Smooth muscle cell (in vitro differentiated cells): Measurements from ENCODE around the gene TAOK3. TPM values are rescaled to one million over a fixed set of nuclear protein-coding genes. Genes with fewer than 3 reads are reported as not detected.

ENCODE experiments used
- DNase-seq: peaks from one replicate; lab custom pipeline; 2025; ENCODE audit not compliant: unreplicated experiment; lab: John Stamatoyannopoulos, UW
- H2AFZ ChIP-seq: fragments of 200-600 bp; sonication (generic); 2 replicates; pipeline ENCODE4 v1.6.0; 2016; ENCODE audit warnings: antibody characterized with exemption, low read depth, mild to moderate bottlenecking
- H3F3A ChIP-seq: fragments of 200-600 bp; sonication (generic); 2 replicates; pipeline ENCODE4 v1.6.0; 2017; ENCODE audit warnings: antibody characterized with exemption, low read depth
- H3K27ac ChIP-seq: fragments of 200-600 bp; sonication (generic); 2 replicates; pipeline ENCODE4 v1.5.1; 2016; ENCODE audit warnings: low read depth, mild to moderate bottlenecking
- H3K27me3 ChIP-seq: fragments of 200-600 bp; sonication (generic); 2 replicates; pipeline ENCODE4 v1.6.1; 2016; ENCODE audit warnings: low read depth, mild to moderate bottlenecking
- H3K36me3 ChIP-seq: fragments of 200-600 bp; sonication (generic); 2 replicates; pipeline ENCODE4 v1.5.1; 2016; ENCODE audit warnings: low read depth
- H3K4me1 ChIP-seq: fragments of 200-600 bp; sonication (generic); 2 replicates; pipeline ENCODE4 v1.5.1; 2016; ENCODE audit warnings: low read depth
- H3K4me2 ChIP-seq: fragments of 200-600 bp; sonication (generic); 2 replicates; pipeline ENCODE4 v1.6.0; 2016; ENCODE audit warnings: mild to moderate bottlenecking
- H3K4me3 ChIP-seq: fragments of 200-600 bp; sonication (generic); 2 replicates; pipeline ENCODE4 v1.5.1; 2016; ENCODE audit warnings: mild to moderate bottlenecking
- H3K79me2 ChIP-seq: fragments of 200-600 bp; sonication (generic); 2 replicates; pipeline ENCODE4 v1.6.0; 2016; ENCODE audit warnings: low read depth, mild to moderate bottlenecking
- H3K9ac ChIP-seq: fragments of 200-600 bp; sonication (generic); 2 replicates; pipeline ENCODE4 v1.6.0; 2016; ENCODE audit warnings: low read depth
- H3K9me3 ChIP-seq: fragments of 200-600 bp; sonication (generic); replicated peaks from 2 replicates; pipeline ENCODE4 v1.5.1; 2016; ENCODE audit warnings: low read depth
- H4K20me1 ChIP-seq: fragments of 200-600 bp; sonication (generic); 2 replicates; pipeline ENCODE4 v1.6.0; 2016; ENCODE audit warnings: low read depth
- CTCF ChIP-seq: fragments of 200-600 bp; sonication (generic); IDR thresholded peaks from 2 replicates; pipeline ENCODE4 v1.5.1; 2017; ENCODE audit warnings: borderline replicate concordance, mild to moderate bottlenecking, antibody characterized with exemption; ENCODE audit not compliant: insufficient read depth, poor library complexity, severe bottlenecking
- WGBS: methylation state at CpG from one replicate; pipeline ENCODE4 v1.1.7; 2016; ENCODE audit warnings: low lambda C conversion rate; 5-methylcytosine and 5-hydroxymethylcytosine counted together
- polyA plus RNA-seq: library from polyadenylated mRNA; unstranded; fragments of >200 nt; fragmentation: Nextera tagmentation; extraction: Ambion mirVana; gene quantifications from 2 replicates; pipeline ENCODE4 v1.2.1, GENCODE V29; 2016
- total RNA-seq: library from RNA; depleted of rRNA; stranded (reverse); fragments of >200 nt; gene quantifications from 2 replicates; pipeline ENCODE4 v1.2.3, GENCODE V29; 2014

TAOK3 gene
- total and polyA plus RNA-seq, 2 experiments from 2014 or later = 7.3 to 7.9 TPM

GRCh38 chr12:118345355-118345754 lies 27.4 kb downstream of the TAOK3 start:
- Histone ChIP-seq H3K79me2 (no peaks in the 10 kb centered on the region), H3K4me3 (no peak overlapping the region), H3K27me3 (no peaks in the 10 kb centered on the region), H3K36me3 (no peaks in the 10 kb centered on the region), H3K27ac (no peak overlapping the region), H3K4me2 (no peak overlapping the region), H3K4me1 (no peaks in the 10 kb centered on the region), H3F3A (no peaks in the 10 kb centered on the region), H3K9ac (no peak overlapping the region), H3K9me3 (no peaks in the 10 kb centered on the region), H2AFZ (no peak overlapping the region), H4K20me1 (no peaks in the 10 kb centered on the region)
- no peak for TF ChIP-seq CTCF
- 82% methylated on average over 1 of the region's 1 CpG for WGBS
- no peak for DNase-seq

GRCh38 chr12:118344829-118345228 lies 27.9 kb downstream of the TAOK3 start:
- H3K4me1 ChIP-seq = no peaks in the 10 kb centered on the region
- H3K36me3 ChIP-seq = no peaks in the 10 kb centered on the region
- H3K9me3 ChIP-seq = no peaks in the 10 kb centered on the region
- H3K27me3 ChIP-seq = no peaks in the 10 kb centered on the region
- no peak overlapping the region for H2AFZ ChIP-seq
- H3K27ac ChIP-seq = no peak overlapping the region
- no peak overlapping the region for H3K4me3 ChIP-seq
- no peaks in the 10 kb centered on the region for H3K79me2 ChIP-seq
- TF ChIP-seq CTCF = no peak
- DNase-seq = no peak
- no peak overlapping the region for H3K9ac ChIP-seq
- H3K4me2 ChIP-seq = no peak overlapping the region
- H4K20me1 ChIP-seq = no peaks in the 10 kb centered on the region
- H3F3A ChIP-seq = no peaks in the 10 kb centered on the region

- H3K4me1 ChIP-seq = no peaks in the 10 kb centered on the region
- no peak for DNase-seq
- 82% methylated on average over 2 of the region's 2 CpGs for WGBS
- H3K4me3 ChIP-seq = no peak overlapping the region
- no peak overlapping the region for H3K4me2 ChIP-seq
- no peaks in the 10 kb centered on the region for H3K36me3 ChIP-seq
- TF ChIP-seq CTCF = no peak
- H3K9ac ChIP-seq = no peak overlapping the region
- H4K20me1 ChIP-seq = no peaks in the 10 kb centered on the region
- no peaks in the 10 kb centered on the region for H3K9me3 ChIP-seq
- H2AFZ ChIP-seq = no peak overlapping the region
- no peak overlapping the region for H3K27ac ChIP-seq
- H3F3A ChIP-seq = no peaks in the 10 kb centered on the region
- H3K79me2 ChIP-seq = no peaks in the 10 kb centered on the region
- H3K27me3 ChIP-seq = no peaks in the 10 kb centered on the region
Measured at GRCh38 chr12:118342090-118342489, 30.6 kb downstream of the TAOK3 start.

- TF ChIP-seq CTCF = no peak
- Histone ChIP-seq H2AFZ (no peak overlapping the region), H3K9ac (no peak overlapping the region)
Measured at GRCh38 chr12:118337194-118337838, 35.4 kb downstream of the TAOK3 start.

More at GRCh38 chr12:118337194-118337838, 35.4 kb downstream of the TAOK3 start:
- Histone ChIP-seq H4K20me1 (no peaks in the 10 kb centered on the region), H3K36me3 (no peaks in the 10 kb centered on the region), H3K9me3 (no peaks in the 10 kb centered on the region), H3F3A (no peaks in the 10 kb centered on the region), H3K27ac (no peak overlapping the region), H3K79me2 (no peaks in the 10 kb centered on the region), H3K4me3 (no peak overlapping the region), H3K4me1 (no peaks in the 10 kb centered on the region), H3K4me2 (no peak overlapping the region), H3K27me3 (no peaks in the 10 kb centered on the region)
- DNase-seq = no peak
- WGBS = 81% methylated on average over 6 of the region's 6 CpGs
